Gastrocnemius medialis (tissue), 4 donors: ENCODE measurements around the gene APEH.

Source experiments
- CTCF ChIP-seq, 5 experiments: fragments of 450-650 bp in 3 of 5; fragments of 200-600 bp in 2 of 5; sonication (generic) in 2 of 5; IDR thresholded peaks in 4 of 5; conservative IDR thresholded peaks in 1 of 5; 1 replicate in 4 of 5; 2 replicates in 1 of 5; pipeline ENCODE4 v1.5.1; 2016 to 2019; ENCODE audit warnings: antibody characterized with exemption in 5 of 5, mild to moderate bottlenecking in 3 of 5, moderate library complexity in 3 of 5
- POLR2A ChIP-seq, 2 donors: fragments of 450-650 bp; IDR thresholded peaks; one replicate each; pipeline ENCODE4 v1.6.1; 2017; ENCODE audit warnings: antibody characterized with exemption in 2 of 2, mild to moderate bottlenecking in 2 of 2, moderate library complexity in 2 of 2

GRCh38 chr3:49712631-49713317, 38.6 kb downstream of the APEH start:
- TF ChIP-seq CTCF (IDR thresholded peaks at IDR 0.05 in 4 of 5, conservative IDR thresholded peaks at IDR 0.05 in 1 of 5) (no peak), POLR2A (IDR thresholded peaks at IDR 0.05) (no peak)
